Right atrium auricular region (tissue), 2 donors: ENCODE data around the gene DHX57. TPM values are rescaled to one million over a fixed set of nuclear protein-coding genes. Genes with fewer than 3 reads are reported as not detected.
A peak's percentile ranks its signal among the peaks of the same experiment; 100 is the strongest.

ENCODE experiments used
- DNase-seq: peaks from one replicate; pipeline ENCODE4 v3.0.0-alpha.2; 2019; ENCODE audit warnings: low spot score
- H3K27ac ChIP-seq, 2 donors: fragments of 200-600 bp; sonication (generic); 1 replicate in 1 of 2; 2 replicates in 1 of 2; pipeline ENCODE4 v1.5.1; 2016 to 2019
- H3K27me3 ChIP-seq, 2 donors: fragments of 200-600 bp; sonication (generic); one replicate each; pipeline versions ENCODE4 v1.5.1 to v1.6.0; 2017 to 2019
- H3K36me3 ChIP-seq: fragments of 200-600 bp; sonication (generic); one replicate; pipeline ENCODE4 v1.5.1; 2016
- H3K4me1 ChIP-seq, 2 donors: fragments of 200-600 bp; sonication (generic); one replicate each; pipeline versions ENCODE4 v1.5.1 to v1.6.0; 2017 to 2019
- H3K4me3 ChIP-seq, 2 donors: fragments of 200-600 bp; sonication (generic); 1 replicate in 1 of 2; 2 replicates in 1 of 2; pipeline ENCODE4 v1.5.1; 2017 to 2019; ENCODE audit warnings: mild to moderate bottlenecking in 1 of 2, moderate library complexity in 1 of 2
- H3K9me3 ChIP-seq, 2 donors: fragments of 200-600 bp; sonication (generic); one replicate each; pipeline ENCODE4 v1.5.1; 2019
- total RNA-seq, 2 donors: library from RNA; depleted of rRNA; stranded (reverse); fragments of >200 nt; gene quantifications; one replicate each; pipeline ENCODE4 v1.1.0, GENCODE V29; 2016
- TF ChIP-seq, protein P1 (sequence below), 2 donors: fragments of 200-600 bp; sonication (generic); IDR thresholded peaks; one replicate each; pipeline ENCODE4 v1.5.1; 2019; ENCODE audit warnings: antibody characterized with exemption in 2 of 2

DHX57 gene
- total RNA-seq, 2 donors from 2014 or later = 6.9 to 7.2 TPM

DNA sequence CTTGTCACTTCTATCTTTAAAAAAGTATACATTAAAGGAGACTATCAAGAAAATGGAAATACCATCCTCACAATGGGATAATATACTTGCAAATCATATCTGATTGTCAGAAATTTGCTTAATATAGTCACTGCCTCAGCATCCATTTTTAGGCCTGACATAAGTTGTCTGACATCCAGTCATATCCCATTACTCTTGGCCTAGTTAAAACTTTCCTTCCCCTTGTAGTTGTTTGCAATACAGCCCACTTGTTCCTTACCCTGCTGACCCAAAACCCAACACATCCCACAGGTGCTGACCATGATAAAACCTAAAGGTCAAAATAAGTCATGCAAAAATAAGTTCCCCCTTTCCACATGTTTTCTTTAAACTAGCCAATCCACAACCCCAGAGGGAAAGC is 10.3 kb upstream of the DHX57 start:
- Histone ChIP-seq H3K4me1 (no peaks in the 10 kb centered on the region), H3K27ac (no peak overlapping the region), H3K9me3 (no peaks in the 10 kb centered on the region), H3K4me3 (no peak overlapping the region), H3K27me3 (no peaks in the 10 kb centered on the region), H3K36me3 (peaks cover 3% of the 10 kb centered on the region)
- no peak for DNase-seq
- TF ChIP-seq, protein P1, sequence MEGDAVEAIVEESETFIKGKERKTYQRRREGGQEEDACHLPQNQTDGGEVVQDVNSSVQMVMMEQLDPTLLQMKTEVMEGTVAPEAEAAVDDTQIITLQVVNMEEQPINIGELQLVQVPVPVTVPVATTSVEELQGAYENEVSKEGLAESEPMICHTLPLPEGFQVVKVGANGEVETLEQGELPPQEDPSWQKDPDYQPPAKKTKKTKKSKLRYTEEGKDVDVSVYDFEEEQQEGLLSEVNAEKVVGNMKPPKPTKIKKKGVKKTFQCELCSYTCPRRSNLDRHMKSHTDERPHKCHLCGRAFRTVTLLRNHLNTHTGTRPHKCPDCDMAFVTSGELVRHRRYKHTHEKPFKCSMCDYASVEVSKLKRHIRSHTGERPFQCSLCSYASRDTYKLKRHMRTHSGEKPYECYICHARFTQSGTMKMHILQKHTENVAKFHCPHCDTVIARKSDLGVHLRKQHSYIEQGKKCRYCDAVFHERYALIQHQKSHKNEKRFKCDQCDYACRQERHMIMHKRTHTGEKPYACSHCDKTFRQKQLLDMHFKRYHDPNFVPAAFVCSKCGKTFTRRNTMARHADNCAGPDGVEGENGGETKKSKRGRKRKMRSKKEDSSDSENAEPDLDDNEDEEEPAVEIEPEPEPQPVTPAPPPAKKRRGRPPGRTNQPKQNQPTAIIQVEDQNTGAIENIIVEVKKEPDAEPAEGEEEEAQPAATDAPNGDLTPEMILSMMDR (IDR thresholded peaks at IDR 0.05) = no peak

DNA sequence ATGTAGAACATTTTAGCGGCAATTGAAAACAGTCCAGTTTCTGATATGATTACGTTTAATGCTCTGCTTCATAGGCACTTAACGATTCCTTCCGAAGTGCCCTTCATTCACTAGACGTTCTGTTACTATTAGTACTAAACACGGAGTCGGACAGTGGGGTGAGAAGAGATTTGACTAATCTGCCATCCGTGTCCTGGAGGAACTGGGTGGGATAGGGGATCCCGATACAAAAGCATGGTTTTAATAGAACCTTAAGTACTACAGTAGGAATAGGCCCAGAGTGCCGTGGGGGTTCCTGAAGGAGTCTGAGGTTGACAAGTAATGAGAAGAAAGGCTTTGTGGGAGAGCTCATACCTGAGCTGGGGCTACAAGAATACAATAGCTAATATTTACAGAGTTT is 673 bp upstream of the DHX57 start:
- peak overlapping the region; percentile 64 to 70 for H3K4me3 ChIP-seq
- no peak overlapping the region for H3K27ac ChIP-seq
- H3K27me3 ChIP-seq = no peaks in the 10 kb centered on the region
- DNase-seq = no peak
- TF ChIP-seq, protein P1 (IDR thresholded peaks at IDR 0.05) = no peak
- peaks cover 0 to 18% of the 10 kb centered on the region in 2 donors for H3K4me1 ChIP-seq
- peaks cover 7% of the 10 kb centered on the region for H3K36me3 ChIP-seq
- peaks cover 0 to 5% of the 10 kb centered on the region in 2 donors for H3K9me3 ChIP-seq

DNA sequence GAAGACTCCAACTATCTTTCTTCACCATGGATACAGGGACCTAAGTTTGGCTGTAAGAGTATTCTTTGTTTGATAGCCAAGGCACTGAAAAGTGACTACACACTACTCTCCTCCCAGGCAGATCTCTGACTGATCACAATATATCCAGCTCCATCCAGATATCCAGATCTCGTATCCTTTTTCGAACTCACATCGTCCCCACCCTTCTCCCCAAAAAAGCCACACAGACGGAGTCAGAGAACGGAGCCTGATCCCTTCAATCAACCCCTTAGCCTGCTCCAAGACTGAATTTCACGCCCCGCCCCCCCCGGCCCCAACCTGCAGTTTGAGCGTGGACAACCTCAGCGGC is 533 bp downstream of the DHX57 start:
- no peaks in the 10 kb centered on the region for H3K27me3 ChIP-seq
- H3K9me3 ChIP-seq = peaks cover 0 to 5% of the 10 kb centered on the region in 2 donors
- H3K4me3 ChIP-seq = peak overlapping the region; percentile 64 to 70
- TF ChIP-seq, protein P1 (IDR thresholded peaks at IDR 0.05) = no peak
- peaks cover 0 to 18% of the 10 kb centered on the region in 2 donors for H3K4me1 ChIP-seq
- H3K27ac ChIP-seq = peak overlapping the region; percentile 64 to 68
- DNase-seq = no peak
- H3K36me3 ChIP-seq = no peaks in the 10 kb centered on the region

DNA sequence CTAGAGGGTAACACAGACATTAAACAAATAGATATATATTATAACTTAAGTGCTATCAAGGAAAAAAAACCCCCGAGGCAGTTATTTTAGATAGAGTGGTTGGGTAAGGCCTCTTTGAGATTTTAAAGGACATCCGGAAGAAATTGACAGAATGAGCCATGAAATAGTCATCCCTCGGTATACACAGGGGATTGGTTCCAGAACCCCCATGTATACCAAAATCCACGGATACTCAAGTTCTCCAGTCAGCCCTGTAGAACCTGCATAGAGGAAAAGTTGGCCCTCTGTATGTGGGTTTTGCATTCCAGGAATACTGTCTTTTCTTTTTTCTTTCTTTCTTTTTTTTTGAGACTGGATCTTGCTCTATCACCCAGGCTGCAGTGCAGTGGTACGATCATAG is 2.0 kb downstream of the DHX57 start:
- DNase-seq = no peak
- Histone ChIP-seq H3K9me3 (peaks cover 0 to 10% of the 10 kb centered on the region in 2 donors), H3K4me1 (peaks cover 0 to 18% of the 10 kb centered on the region in 2 donors), H3K4me3 (no peak overlapping the region), H3K27me3 (no peaks in the 10 kb centered on the region), H3K27ac (no peak overlapping the region), H3K36me3 (no peaks in the 10 kb centered on the region)
- TF ChIP-seq, protein P1 (IDR thresholded peaks at IDR 0.05) = no peak

DNA sequence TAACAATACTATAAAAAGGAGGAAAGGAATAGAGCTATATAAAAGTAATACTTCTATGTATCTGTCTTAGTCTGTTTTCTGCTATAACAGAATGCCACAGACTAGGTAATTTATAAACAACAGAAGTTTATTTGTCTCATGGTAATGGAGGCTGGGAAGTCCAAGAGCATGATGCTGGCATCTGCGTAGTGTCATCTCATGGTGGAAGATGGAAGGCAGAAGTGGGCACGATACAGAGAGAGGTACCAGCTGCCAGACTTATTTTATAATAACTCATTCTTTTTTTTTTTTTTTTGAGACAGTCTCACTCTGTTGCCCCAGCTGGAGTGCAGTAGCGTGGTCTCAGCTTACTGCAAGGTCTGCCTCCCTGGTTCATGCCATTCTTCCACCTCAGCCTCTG is 4.3 kb downstream of the DHX57 start:
- Histone ChIP-seq H3K4me1 (peaks cover 0 to 12% of the 10 kb centered on the region in 2 donors), H3K9me3 (peaks cover 0 to 10% of the 10 kb centered on the region in 2 donors), H3K27ac (no peak overlapping the region), H3K4me3 (no peak overlapping the region), H3K27me3 (no peaks in the 10 kb centered on the region), H3K36me3 (no peaks in the 10 kb centered on the region)
- DNase-seq = no peak
- TF ChIP-seq, protein P1 (IDR thresholded peaks at IDR 0.05) = no peak

DNA sequence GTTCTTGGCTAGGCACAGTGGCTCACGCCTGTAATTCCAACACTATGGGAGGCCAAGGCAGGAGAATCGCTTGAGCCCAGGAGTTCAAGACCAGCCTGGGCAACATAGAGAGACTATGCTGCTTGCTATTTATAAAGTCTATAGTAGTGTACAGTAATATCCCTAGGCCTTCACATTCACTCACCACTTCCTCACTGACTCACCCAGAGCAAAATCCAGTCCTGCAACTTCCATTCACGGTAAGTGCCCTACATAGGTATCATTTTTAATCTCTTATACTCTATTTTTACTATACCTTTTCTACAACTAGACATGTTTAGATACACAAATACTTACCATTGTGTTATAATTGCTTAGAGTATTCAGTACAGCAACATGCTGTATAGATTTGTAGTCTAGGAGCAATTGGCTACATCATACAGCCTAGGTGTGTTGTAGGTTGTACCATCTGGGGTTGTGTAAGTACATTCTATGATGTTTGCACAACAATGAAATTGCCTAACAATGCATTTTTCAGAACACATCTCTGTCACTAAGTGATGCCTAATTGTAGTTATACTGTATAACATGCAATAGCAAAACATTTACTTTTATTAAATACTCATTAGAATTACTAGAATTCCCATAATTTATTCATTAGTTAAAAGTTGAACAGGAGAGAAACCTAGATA is 8.8 kb downstream of the DHX57 start:
- peaks cover 0 to 5% of the 10 kb centered on the region in 2 donors for H3K9me3 ChIP-seq
- no peaks in the 10 kb centered on the region for H3K27me3 ChIP-seq
- no peaks in the 10 kb centered on the region for H3K4me1 ChIP-seq
- peaks cover 5% of the 10 kb centered on the region for H3K36me3 ChIP-seq
- H3K4me3 ChIP-seq = no peak overlapping the region
- TF ChIP-seq, protein P1 (IDR thresholded peaks at IDR 0.05) = no peak
- DNase-seq = no peak
- H3K27ac ChIP-seq = no peak overlapping the region
